Subcutaneous adipose tissue (tissue), 4 donors: Measurements from ENCODE around the gene COL6A2. TPM values are rescaled to one million over a fixed set of nuclear protein-coding genes. Genes with fewer than 3 reads are reported as not detected.

Experiments
- CTCF ChIP-seq: fragments of 450-650 bp; IDR thresholded peaks from one replicate; pipeline ENCODE4 v1.5.1; 2016; ENCODE audit warnings: low read depth, mild to moderate bottlenecking, control low read depth, antibody characterized with exemption, moderate library complexity
- total RNA-seq, 4 donors: library from RNA; depleted of rRNA; stranded (reverse); fragments of >200 nt; gene quantifications; one replicate each; pipeline ENCODE4 v1.1.0, GENCODE V29; 2016

Gene COL6A2
- total RNA-seq, 4 donors from 2014 or later: 223 to 1,493 (median 826) TPM

DNA sequence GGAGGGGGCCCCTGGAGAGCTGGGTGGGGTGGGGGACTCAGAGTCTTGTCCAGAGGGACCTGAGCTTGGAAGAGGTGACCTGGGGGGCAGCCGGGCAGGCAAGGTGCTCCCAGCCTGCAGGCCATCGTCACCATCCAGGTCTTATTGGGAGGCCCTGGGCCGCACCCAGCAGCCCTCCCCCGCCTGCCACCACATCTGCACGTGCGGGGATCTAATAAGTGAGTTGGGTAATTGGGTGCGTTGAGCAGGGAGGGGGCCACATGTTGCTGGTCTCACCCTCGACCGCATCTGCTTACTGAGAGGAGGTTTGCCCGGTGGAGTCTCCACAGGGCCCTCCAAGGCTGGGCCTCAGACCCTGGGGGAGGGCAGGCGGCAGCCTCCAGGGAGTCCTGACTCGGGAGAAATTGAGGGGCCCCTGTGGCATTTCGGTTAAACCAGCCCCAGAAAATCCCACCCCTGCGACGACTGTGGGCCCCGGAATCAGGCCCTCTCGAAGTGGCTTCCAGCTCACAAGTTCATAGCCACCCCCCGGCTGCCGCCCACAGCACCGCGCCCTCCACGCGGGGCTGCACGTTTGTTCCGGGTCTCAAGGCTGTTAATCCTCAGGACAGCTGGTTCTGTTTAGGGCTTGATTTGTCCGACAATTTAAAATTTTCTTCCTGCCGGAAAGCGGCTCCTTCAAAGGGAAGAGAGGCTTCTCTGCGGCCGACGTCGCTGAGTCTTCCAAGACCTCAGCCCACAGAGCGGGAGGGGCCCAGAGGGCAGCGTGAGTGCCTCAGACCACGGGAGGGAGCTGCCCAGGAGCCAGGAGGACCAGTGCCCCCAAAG lies 14.7 kb upstream of the COL6A2 start:
- TF ChIP-seq CTCF: no peak

- TF ChIP-seq CTCF: no peak
These were observed 13.9 kb upstream of the COL6A2 start for GRCh38 chr21:46083791-46084561.

- TF ChIP-seq CTCF: no peak
These were observed 13.2 kb upstream of the COL6A2 start for GRCh38 chr21:46084709-46085108.

GRCh38 chr21:46087641-46088040 lies 10.3 kb upstream of the COL6A2 start:
- no peak for TF ChIP-seq CTCF

DNA sequence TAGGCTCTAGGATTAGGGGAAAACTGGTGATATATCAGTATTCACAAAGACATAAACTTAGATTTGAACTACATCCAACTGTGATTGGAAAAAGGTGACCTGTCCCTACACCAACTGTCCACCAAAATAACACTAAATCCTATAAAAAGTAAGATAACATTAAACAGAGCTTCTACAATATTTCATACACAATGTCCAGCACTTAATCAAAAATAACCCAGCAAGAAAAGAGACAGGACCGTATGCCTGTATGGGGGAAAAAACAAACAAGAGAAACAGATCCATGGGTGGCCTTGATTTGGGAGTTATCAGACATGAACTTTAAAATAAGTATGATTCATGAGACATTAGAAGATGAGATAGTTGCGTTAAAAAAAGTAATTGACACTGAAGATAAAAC lies 9.7 kb upstream of the COL6A2 start:
- TF ChIP-seq CTCF: no peak

DNA sequence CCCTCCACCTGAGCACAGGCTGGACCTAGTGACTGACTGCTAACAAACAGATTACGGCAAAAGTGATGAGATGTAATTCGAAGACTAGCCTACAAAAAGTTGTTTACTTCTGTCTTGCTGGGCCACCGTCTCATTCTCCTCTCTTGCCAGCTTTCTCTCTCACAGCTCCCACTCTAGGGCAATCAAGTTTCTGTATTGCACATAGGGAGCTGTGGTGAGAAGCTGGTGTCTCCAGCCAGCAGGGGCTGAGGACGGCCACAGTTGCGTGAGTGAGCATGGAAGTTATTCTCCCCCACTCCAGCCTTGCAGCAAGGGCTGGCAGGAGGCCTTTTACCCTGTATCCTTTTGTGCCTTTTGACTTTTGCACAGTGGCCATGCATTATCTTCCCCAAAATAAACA lies 8.6 kb upstream of the COL6A2 start:
- no peak for TF ChIP-seq CTCF

DNA sequence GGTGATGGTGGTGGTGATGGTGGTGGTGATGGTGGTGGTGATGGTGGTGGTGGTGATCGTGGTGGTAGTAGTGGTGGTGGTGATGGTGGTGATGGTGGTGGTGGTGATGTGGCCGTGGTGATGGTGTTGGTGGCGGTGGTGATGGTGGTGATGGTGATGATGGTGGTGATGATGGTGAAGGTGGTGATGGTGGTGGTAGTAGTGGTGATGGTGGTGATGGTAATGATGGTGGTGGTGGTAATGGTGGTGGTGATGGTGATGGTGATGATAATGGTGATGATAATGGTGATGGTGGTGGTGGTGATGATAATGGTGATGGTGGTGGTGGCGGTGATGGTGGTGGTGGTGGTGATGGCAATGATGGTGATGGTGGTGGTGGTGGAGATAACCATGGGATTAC lies 6.8 kb upstream of the COL6A2 start:
- no peak for TF ChIP-seq CTCF
